CD14-positive monocyte (primary cell): Measurements from ENCODE around the gene OR4C11. TPM values are rescaled to one million over a fixed set of nuclear protein-coding genes. Genes with fewer than 3 reads are reported as not detected.

Experiments
- DNase-seq, 3 donors: peaks; one replicate each; pipeline ENCODE4 v3.0.0-alpha.2; 2011 to 2022
- H2AFZ ChIP-seq: 2 replicates; pipeline ENCODE4 v1.6.0; 2012; ENCODE audit warnings: mild to moderate bottlenecking, low read depth, low read length, inconsistent platforms; ENCODE audit not compliant: insufficient read depth, poor library complexity, severe bottlenecking
- H3K27ac ChIP-seq, 2 donors: 1 replicate in 1 of 2; 2 replicates in 1 of 2; pipeline ENCODE4 v1.5.1; 2012 to 2013; ENCODE audit warnings: low read length in 2 of 2, control low read depth in 1 of 2, inconsistent platforms in 1 of 2, low read depth in 1 of 2, mild to moderate bottlenecking in 1 of 2
- H3K27me3 ChIP-seq, 2 donors: one replicate each; pipeline versions ENCODE4 v1.6.0 to v1.6.1; 2011 to 2013; ENCODE audit warnings: low read length in 2 of 2; ENCODE audit not compliant: control insufficient read depth in 2 of 2, insufficient read depth in 2 of 2
- H3K36me3 ChIP-seq, 2 donors: replicated peaks in 1 of 2; 1 replicate in 1 of 2; 2 replicates in 1 of 2; pipeline versions ENCODE4 v1.5.1 to v1.6.1; 2012 to 2013; ENCODE audit warnings: low read length in 2 of 2, control low read depth in 1 of 2, inconsistent platforms in 1 of 2, mild to moderate bottlenecking in 1 of 2; ENCODE audit not compliant: insufficient read depth in 2 of 2, control insufficient read depth in 1 of 2
- H3K4me1 ChIP-seq, 2 donors: 1 replicate in 1 of 2; 2 replicates in 1 of 2; pipeline versions ENCODE4 v1.5.1 to v1.6.1; 2012 to 2013; ENCODE audit warnings: low read length in 2 of 2, control low read depth in 1 of 2, inconsistent platforms in 1 of 2, mild to moderate bottlenecking in 1 of 2, moderate library complexity in 1 of 2; ENCODE audit not compliant: insufficient read depth in 2 of 2, control insufficient read depth in 1 of 2
- H3K4me2 ChIP-seq: replicated peaks from 2 replicates; pipeline ENCODE3; 2012; ENCODE audit warnings: low read length, moderate library complexity, mild to moderate bottlenecking; ENCODE audit not compliant: poor library complexity, severe bottlenecking; ENCODE audit errors: extremely low read depth
- H3K4me3 ChIP-seq, 3 experiments: fragments of 200-600 bp in 1 of 3; sonication (generic) in 1 of 3; replicated peaks in 1 of 3; 1 replicate in 2 of 3; 2 replicates in 1 of 3; pipeline ENCODE4 v1.5.1; 2011 to 2013; ENCODE audit warnings: low read length in 3 of 3, mild to moderate bottlenecking in 3 of 3, control low read depth in 2 of 3, low read depth in 2 of 3, inconsistent platforms in 1 of 3, moderate library complexity in 1 of 3
- H3K79me2 ChIP-seq: 2 replicates; pipeline ENCODE4 v1.6.0; 2012; ENCODE audit warnings: mild to moderate bottlenecking, control low read depth, inconsistent platforms, low read length, moderate library complexity; ENCODE audit not compliant: insufficient read depth
- H3K9ac ChIP-seq: 2 replicates; pipeline ENCODE4 v1.6.0; 2017; ENCODE audit warnings: low read length, mild to moderate bottlenecking; ENCODE audit not compliant: insufficient read depth, poor library complexity, severe bottlenecking
- H3K9me3 ChIP-seq, 2 donors: replicated peaks in 1 of 2; 1 replicate in 1 of 2; 2 replicates in 1 of 2; pipeline versions ENCODE4 v1.5.1 to v1.6.1; 2012 to 2013; ENCODE audit warnings: low read length in 2 of 2, control low read depth in 1 of 2; ENCODE audit not compliant: control insufficient read depth in 1 of 2, insufficient read depth in 1 of 2
- H4K20me1 ChIP-seq: 2 replicates; pipeline ENCODE4 v1.6.0; 2012; ENCODE audit warnings: mild to moderate bottlenecking, low read length, control low read depth, moderate library complexity; ENCODE audit not compliant: insufficient read depth
- H3K27ac Mint-ChIP-seq, 7 donors: one replicate each; pipeline ENCODE4 v1.8.0; 2020; ENCODE audit warnings: mild to moderate bottlenecking in 7 of 7, mixed read lengths in 7 of 7, moderate library complexity in 6 of 7, inconsistent platforms in 2 of 7
- H3K27me3 Mint-ChIP-seq, 3 donors: one replicate each; pipeline ENCODE4 v1.8.0; 2021 to 2022; ENCODE audit warnings: low read depth in 3 of 3, mild to moderate bottlenecking in 3 of 3, mixed read lengths in 3 of 3, moderate library complexity in 3 of 3, inconsistent platforms in 1 of 3
- H3K36me3 Mint-ChIP-seq, 2 donors: one replicate each; pipeline ENCODE4 v1.8.0; 2020; ENCODE audit warnings: mixed read lengths in 2 of 2, inconsistent platforms in 1 of 2, mild to moderate bottlenecking in 1 of 2
- H3K4me1 Mint-ChIP-seq: one replicate; pipeline ENCODE4 v1.8.0; 2020; ENCODE audit warnings: mild to moderate bottlenecking, mixed read lengths
- H3K4me3 Mint-ChIP-seq, 2 donors: one replicate each; pipeline ENCODE4 v1.8.0; 2020; ENCODE audit warnings: mild to moderate bottlenecking in 2 of 2, mixed read lengths in 2 of 2, moderate library complexity in 1 of 2
- H3K9me3 Mint-ChIP-seq, 7 donors: one replicate each; pipeline ENCODE4 v1.8.0; 2020 to 2022; ENCODE audit warnings: mixed read lengths in 7 of 7, mild to moderate bottlenecking in 6 of 7, moderate library complexity in 6 of 7, inconsistent platforms in 2 of 7
- WGBS: methylation state at CpG from one replicate; pipeline ENCODE4 v1.1.5; 2013; ENCODE audit warnings: missing lambda C conversion rate; ENCODE audit not compliant: insufficient coverage; 5-methylcytosine and 5-hydroxymethylcytosine counted together
- intact Hi-C, 2 donors: fragments of 100-400 bp; cut with micrococcal nuclease; formaldehyde crosslinking; loops; one replicate each; pipeline versions ENCODE4 v1.15.0 to v1.15.1; 2023
- polyA plus RNA-seq, 3 donors: library from polyadenylated mRNA; depleted of rRNA in 1 of 3; unstranded in 2 of 3; stranded (reverse) in 1 of 3; fragments of 300-500 nt in 2 of 3; fragments of >200 nt in 1 of 3; fragmentation: Illumina TruSeq in 2 of 3; gene quantifications; 1 replicate in 2 of 3; 2 replicates in 1 of 3; pipeline ENCODE4 v1.2.3, GENCODE V29; 2012 to 2021
- TF ChIP-seq, protein P1 (sequence below): fragments of 200-600 bp; IDR thresholded peaks from one replicate; pipeline ENCODE4 v1.8.0; 2022; ENCODE audit warnings: antibody characterized with exemption, mild to moderate bottlenecking

The OR4C11 gene
- polyA plus RNA-seq, 3 donors, result not detected

DNA sequence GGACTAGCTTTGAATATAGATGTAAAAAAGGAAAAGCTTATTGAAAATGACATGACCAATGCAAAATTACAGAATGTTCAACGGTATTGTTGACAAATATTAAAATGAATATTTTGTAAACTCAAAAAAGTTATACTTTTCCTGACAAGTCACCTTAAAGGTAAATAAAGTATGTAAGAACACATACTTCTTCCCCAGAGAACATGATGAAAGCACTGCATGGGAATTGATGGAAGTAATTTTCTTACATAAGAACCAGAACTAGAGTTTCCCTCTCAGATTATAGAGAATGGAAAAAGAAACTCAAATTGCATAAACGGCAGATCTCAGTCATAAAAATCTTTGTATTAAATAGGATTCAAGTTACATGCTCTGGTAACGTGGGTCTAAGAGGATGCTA, 27.4 kb upstream of the OR4C11 start, which contains the start of gene OR4P4:
OR4P4 (plus strand) TSS at position 301 of the 400 bp plus-strand sequence.
- Mint-ChIP-seq H3K27me3 (no peaks in the 10 kb centered on the region), H3K36me3 (no peaks in the 10 kb centered on the region), H3K4me3 (no peak within 1 kb of the TSS), H3K27ac (no peak within 1 kb of the TSS), H3K9me3 (peaks cover 0 to 7% (median 2%) of the 10 kb centered on the region in 7 donors), H3K4me1 (no peaks in the 10 kb centered on the region)
- H3K9me3 ChIP-seq, result peaks cover 0 to 8% of the 10 kb centered on the region in 2 donors
- no peak for DNase-seq
- H3K4me3 ChIP-seq, result no peak within 1 kb of the TSS
- H3K4me2 ChIP-seq, result no peak within 1 kb of the TSS
- H3K4me1 ChIP-seq, result no peaks in the 10 kb centered on the region
- H3K9ac ChIP-seq, result no peak within 1 kb of the TSS
- H3K27ac ChIP-seq, result no peak within 1 kb of the TSS
- no peaks in the 10 kb centered on the region for H3K27me3 ChIP-seq
- no peak within 1 kb of the TSS for H2AFZ ChIP-seq
- intact Hi-C loops, result loop anchor here in 1 of 2 donors (10.0 kb wide), 1 partner anchor 70 kb away; no protein-coding TSS in a partner anchor
- H4K20me1 ChIP-seq, result no peaks in the 10 kb centered on the region
- no peaks in the 10 kb centered on the region for H3K79me2 ChIP-seq
- TF ChIP-seq, protein P1, sequence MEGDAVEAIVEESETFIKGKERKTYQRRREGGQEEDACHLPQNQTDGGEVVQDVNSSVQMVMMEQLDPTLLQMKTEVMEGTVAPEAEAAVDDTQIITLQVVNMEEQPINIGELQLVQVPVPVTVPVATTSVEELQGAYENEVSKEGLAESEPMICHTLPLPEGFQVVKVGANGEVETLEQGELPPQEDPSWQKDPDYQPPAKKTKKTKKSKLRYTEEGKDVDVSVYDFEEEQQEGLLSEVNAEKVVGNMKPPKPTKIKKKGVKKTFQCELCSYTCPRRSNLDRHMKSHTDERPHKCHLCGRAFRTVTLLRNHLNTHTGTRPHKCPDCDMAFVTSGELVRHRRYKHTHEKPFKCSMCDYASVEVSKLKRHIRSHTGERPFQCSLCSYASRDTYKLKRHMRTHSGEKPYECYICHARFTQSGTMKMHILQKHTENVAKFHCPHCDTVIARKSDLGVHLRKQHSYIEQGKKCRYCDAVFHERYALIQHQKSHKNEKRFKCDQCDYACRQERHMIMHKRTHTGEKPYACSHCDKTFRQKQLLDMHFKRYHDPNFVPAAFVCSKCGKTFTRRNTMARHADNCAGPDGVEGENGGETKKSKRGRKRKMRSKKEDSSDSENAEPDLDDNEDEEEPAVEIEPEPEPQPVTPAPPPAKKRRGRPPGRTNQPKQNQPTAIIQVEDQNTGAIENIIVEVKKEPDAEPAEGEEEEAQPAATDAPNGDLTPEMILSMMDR, result no peak
- H3K36me3 ChIP-seq, result no peaks in the 10 kb centered on the region
- WGBS, result 40% methylated on average over 1 of the region's 3 CpGs

DNA sequence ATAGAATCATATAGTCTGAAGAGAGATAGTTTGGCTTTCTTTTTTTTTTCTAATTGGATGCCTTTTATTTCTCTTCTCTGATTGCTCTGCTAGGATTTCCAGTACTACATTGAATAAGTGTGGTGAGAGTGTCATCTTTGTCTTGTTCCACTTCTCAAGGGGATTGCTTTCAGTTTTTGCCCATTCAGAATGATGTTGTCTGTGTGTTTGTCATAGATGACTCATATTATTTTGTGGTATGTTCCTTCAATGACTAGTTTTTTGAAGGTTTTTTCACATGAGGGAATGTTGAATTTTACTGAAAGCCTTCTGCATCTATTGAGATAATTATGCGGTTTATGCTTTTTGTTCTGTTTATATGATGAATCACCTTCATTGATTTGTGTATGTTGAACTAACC, 17.1 kb upstream of the OR4C11 start:
- H3K27ac ChIP-seq, result no peak overlapping the region
- Mint-ChIP-seq H3K27ac (no peak overlapping the region), H3K27me3 (no peaks in the 10 kb centered on the region), H3K4me1 (no peaks in the 10 kb centered on the region), H3K4me3 (no peak overlapping the region), H3K9me3 (peaks cover 7 to 25% (median 12%) of the 10 kb centered on the region in 7 donors), H3K36me3 (no peaks in the 10 kb centered on the region)
- H2AFZ ChIP-seq, result no peak overlapping the region
- H3K4me3 ChIP-seq, result no peak overlapping the region
- no peaks in the 10 kb centered on the region for H3K4me1 ChIP-seq
- peaks cover 11 to 12% of the 10 kb centered on the region in 2 donors for H3K9me3 ChIP-seq
- H3K4me2 ChIP-seq, result no peak overlapping the region
- H3K79me2 ChIP-seq, result no peaks in the 10 kb centered on the region
- intact Hi-C loops, result no loop called here
- H4K20me1 ChIP-seq, result no peaks in the 10 kb centered on the region
- TF ChIP-seq, protein P1, result no peak
- DNase-seq, result no peak
- no peaks in the 10 kb centered on the region for H3K27me3 ChIP-seq
- no peaks in the 10 kb centered on the region for H3K36me3 ChIP-seq
- no peak overlapping the region for H3K9ac ChIP-seq
- 100% methylated on average over 1 of the region's 1 CpG for WGBS
